Bronchial epithelial cell (primary cell): ENCODE results near the gene MDFIC2. TPM values are rescaled to one million over a fixed set of nuclear protein-coding genes. Genes with fewer than 3 reads are reported as not detected.
"Not testable (repeated sequence)": the region's sequence is repeated elsewhere in the genome, so short reads cannot be mapped to it uniquely, and the experiment has no call there.

Experiments used
- DNase-seq: peaks from one replicate; pipeline ENCODE4 v3.0.0-alpha.2; 2010; ENCODE audit warnings: low read depth
- FAIRE-seq: peaks from 2 replicates; lab custom pipeline; 2011; peaks lifted over from hg19 to GRCh38; lab: Jason Lieb, UNC
- H3K27me3 ChIP-seq: 2 replicates; pipeline ENCODE4 v1.5.1; 2011; ENCODE audit warnings: low read length; ENCODE audit not compliant: control insufficient read depth, insufficient read depth
- H3K36me3 ChIP-seq: 2 replicates; pipeline ENCODE4 v1.5.1; 2011; ENCODE audit warnings: low read length; ENCODE audit not compliant: control insufficient read depth, insufficient read depth
- H3K4me3 ChIP-seq: 2 replicates; pipeline ENCODE4 v1.5.1; 2011; ENCODE audit warnings: mild to moderate bottlenecking, low read depth, low read length, control low read depth
- CTCF ChIP-seq: IDR thresholded peaks from 2 replicates; pipeline ENCODE4 v1.5.1; 2011; ENCODE audit warnings: mild to moderate bottlenecking, moderate library complexity, low read length, control low read depth, inconsistent platforms; ENCODE audit not compliant: insufficient read depth, severe bottlenecking
- total RNA-seq: library from RNA; depleted of rRNA; stranded (reverse); fragments of >200 nt; gene quantifications from 2 replicates; pipeline ENCODE4 v1.2.1, GENCODE V29; 2014

Gene MDFIC2
- total RNA-seq, 1 donor from 2014 or later, result not detected

- no peak for TF ChIP-seq CTCF
- DNase-seq (peak; percentile 7), FAIRE-seq (no peak)
- no peaks in the 10 kb centered on the region for H3K27me3 ChIP-seq
- no peak overlapping the region for H3K4me3 ChIP-seq
- no peaks in the 10 kb centered on the region for H3K36me3 ChIP-seq
Observed at GRCh38 chr3:70308760-70309159, 3.7 kb downstream of the MDFIC2 start.

GRCh38 chr3:70306736-70307135 is 5.7 kb downstream of the MDFIC2 start:
- no peak overlapping the region for H3K4me3 ChIP-seq
- FAIRE-seq (no peak), DNase-seq (no peak)
- no peaks in the 10 kb centered on the region for H3K27me3 ChIP-seq
- no peak for TF ChIP-seq CTCF
- H3K36me3 ChIP-seq, result no peaks in the 10 kb centered on the region

GRCh38 chr3:70298385-70298784 is 14.1 kb downstream of the MDFIC2 start:
- Histone ChIP-seq H3K4me3 (no peak overlapping the region), H3K36me3 (no peaks in the 10 kb centered on the region), H3K27me3 (no peaks in the 10 kb centered on the region)
- DNase-seq, result no peak
- no peak for TF ChIP-seq CTCF
- no peak for FAIRE-seq

- FAIRE-seq (no peak), DNase-seq (no peak)
- no peak for TF ChIP-seq CTCF
- no peaks in the 10 kb centered on the region for H3K36me3 ChIP-seq
- no peak overlapping the region for H3K4me3 ChIP-seq
- no peaks in the 10 kb centered on the region for H3K27me3 ChIP-seq
Observed at GRCh38 chr3:70291097-70291482, 21.3 kb downstream of the MDFIC2 start.

GRCh38 chr3:70290431-70291096 is 21.9 kb downstream of the MDFIC2 start:
- not testable (repeated sequence) for FAIRE-seq, H3K36me3 ChIP-seq

GRCh38 chr3:70281663-70282062 is 30.8 kb downstream of the MDFIC2 start:
- Histone ChIP-seq H3K4me3 (no peak overlapping the region), H3K27me3 (no peaks in the 10 kb centered on the region), H3K36me3 (no peaks in the 10 kb centered on the region)
- DNase-seq (peak; percentile 74), FAIRE-seq (peak; percentile 47)
- no peak for TF ChIP-seq CTCF

More at GRCh38 chr3:70290431-70291096, 21.9 kb downstream of the MDFIC2 start:
- H3K4me3 ChIP-seq, H3K27me3 ChIP-seq, DNase-seq: not testable (repeated sequence)
